GM18498 (cell line): Measurements from ENCODE around the gene NTF3.

Experiments used
- ATAC-seq: cut with Tn5 transposase; IDR thresholded peaks from one replicate; pipeline ENCODE4 v1.9.1; 2021; ENCODE audit warnings: mild to moderate bottlenecking, moderate library complexity; ENCODE audit not compliant: unreplicated experiment

The NTF3 gene

DNA sequence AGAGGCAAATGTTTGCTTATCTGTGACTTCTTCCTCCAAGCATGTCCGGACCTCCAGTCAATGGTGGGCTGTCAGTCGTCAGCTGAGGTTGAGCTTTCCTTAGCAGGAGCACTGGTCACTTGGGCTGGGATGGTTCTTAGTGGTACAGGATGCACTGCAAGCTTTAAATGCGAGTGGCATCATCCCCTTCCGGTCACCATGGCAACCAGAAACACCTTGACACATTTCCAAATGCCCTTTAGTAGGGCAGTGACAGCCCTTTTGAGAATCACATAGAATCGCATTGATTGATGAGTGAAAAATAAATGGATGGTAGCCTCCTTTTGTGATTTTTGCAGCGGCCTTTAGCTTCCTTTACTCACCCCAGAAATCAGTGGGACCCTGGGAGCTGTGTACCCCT lies 24.1 kb downstream of the NTF3 start:
- ATAC-seq: no peak

DNA sequence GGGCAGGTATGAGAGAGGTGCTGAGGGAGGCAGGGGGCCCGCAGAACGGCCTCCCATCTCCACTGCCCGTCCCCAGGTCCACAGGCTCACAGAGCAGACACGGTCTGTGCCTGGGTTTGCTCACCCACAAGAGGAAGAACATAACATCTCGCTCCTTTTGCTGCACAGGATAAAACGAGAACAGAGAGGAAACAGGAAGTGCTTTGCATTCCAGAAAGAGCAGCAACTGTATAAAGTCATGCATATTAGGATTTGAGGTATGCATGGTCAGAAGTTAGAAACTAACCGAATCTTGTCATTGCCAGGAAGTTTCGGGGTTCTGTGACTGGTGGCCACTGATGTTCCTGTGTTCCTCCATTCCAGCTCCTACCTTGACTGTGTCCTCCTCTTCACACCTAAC lies 25.0 kb downstream of the NTF3 start:
- no peak for ATAC-seq

- ATAC-seq: no peak
Observed at GRCh38 chr12:5458229-5459050, 26.5 kb downstream of the NTF3 start.

GRCh38 chr12:5459051-5459782 lies 27.3 kb downstream of the NTF3 start:
- ATAC-seq: no peak

GRCh38 chr12:5460817-5461216 lies 28.9 kb downstream of the NTF3 start:
- ATAC-seq: no peak

GRCh38 chr12:5461966-5462365 lies 30.1 kb downstream of the NTF3 start:
- ATAC-seq: no peak

DNA sequence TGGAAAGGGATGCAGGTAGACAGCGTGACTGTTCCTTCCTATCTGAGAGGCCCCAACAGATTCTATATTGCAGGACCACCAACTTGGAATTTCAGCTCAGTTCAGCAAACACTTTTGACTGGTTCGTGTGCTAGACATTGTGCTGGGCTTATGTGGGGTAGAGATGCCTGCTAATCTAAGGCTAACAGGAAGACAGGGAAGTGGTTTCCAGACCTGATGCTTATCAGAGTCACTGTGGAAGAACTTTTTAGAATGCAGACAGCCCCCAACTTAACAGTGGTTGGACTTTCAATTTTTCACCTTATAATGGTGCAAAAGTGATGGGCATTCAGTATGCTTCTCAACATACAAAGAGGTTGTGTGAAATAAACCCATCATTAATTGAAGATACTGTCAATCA lies 32.2 kb downstream of the NTF3 start:
- no peak for ATAC-seq

DNA sequence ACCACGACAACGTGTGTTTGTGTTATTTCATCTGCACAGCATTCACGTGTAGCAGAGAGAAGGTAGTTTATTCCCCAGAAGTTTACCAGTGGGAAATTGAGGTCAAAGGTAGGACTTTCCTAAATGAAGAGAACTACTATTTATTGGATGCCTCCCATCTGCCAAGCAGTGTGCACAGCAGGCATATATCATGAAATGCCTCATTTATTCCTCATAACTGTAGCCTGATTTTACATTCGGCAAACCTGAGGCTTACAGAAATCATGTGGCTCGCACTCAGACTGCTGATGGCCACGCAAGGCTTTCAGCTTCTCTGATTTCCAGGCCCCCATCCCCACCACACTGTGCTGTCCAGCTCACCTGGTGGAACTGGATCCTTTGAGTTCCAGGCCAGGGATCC lies 33.5 kb downstream of the NTF3 start:
- ATAC-seq: no peak

DNA sequence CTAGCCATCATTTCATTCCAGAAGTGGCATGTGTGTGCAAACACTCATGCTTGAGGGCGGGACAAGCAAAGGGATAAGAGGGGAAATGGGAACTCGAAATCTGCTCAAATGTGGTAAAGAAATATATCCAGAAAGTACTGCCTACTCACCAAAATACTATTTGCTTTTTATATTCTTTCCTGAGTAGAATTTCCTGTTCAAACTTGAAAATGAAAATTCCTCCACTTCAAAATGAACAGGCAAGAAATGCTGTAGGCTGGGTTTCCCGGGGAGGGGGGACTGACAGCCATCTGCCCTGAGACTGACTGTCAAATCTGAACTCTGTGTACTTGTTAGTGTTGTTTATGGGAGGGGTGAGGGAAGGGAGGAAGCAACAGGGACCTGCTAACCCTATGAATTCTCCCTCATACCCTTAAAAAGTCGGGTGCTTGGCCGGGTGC lies 34.6 kb downstream of the NTF3 start:
- no peak for ATAC-seq

- no peak for ATAC-seq
Observed at GRCh38 chr12:5467931-5468330, 36.0 kb downstream of the NTF3 start.

DNA sequence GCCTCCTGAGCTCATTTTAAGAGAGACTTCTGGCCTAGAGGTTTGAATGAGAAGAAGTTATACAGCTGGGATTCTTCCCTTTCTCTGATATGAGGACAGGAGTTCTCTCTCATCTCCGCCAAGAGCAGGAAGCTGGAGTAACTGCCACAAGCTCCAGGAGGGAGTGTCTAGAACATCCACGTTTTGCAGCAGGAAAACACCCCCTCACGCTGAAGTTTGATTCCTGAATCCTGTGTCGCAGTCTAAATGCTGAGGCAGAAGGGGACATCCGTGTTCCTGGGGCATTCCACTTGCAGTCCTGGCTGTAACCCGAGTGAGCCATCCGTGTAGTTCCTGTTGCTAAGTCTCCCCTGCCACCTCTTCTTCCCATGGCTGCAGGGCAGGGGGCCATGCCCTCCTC lies 38.3 kb downstream of the NTF3 start:
- no peak for ATAC-seq

DNA sequence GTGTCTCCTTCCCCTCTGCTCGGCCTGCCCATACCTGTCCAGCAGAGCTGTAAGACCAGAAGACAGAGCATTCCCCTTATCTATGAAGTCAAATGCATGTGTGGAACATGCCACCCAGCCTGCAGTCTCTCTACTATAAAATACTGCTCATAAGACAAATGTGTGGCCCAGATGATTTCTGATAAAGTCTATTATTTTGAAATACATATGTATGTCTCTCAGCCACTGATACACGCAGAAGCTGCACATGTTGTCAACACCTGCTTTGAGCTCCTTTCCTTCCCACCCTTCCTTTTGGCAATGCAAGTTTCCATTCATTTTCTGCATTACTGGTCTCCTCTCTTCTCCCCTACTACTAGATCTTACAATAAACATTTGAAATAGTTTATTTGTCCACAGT lies 38.8 kb downstream of the NTF3 start:
- ATAC-seq: no peak

DNA sequence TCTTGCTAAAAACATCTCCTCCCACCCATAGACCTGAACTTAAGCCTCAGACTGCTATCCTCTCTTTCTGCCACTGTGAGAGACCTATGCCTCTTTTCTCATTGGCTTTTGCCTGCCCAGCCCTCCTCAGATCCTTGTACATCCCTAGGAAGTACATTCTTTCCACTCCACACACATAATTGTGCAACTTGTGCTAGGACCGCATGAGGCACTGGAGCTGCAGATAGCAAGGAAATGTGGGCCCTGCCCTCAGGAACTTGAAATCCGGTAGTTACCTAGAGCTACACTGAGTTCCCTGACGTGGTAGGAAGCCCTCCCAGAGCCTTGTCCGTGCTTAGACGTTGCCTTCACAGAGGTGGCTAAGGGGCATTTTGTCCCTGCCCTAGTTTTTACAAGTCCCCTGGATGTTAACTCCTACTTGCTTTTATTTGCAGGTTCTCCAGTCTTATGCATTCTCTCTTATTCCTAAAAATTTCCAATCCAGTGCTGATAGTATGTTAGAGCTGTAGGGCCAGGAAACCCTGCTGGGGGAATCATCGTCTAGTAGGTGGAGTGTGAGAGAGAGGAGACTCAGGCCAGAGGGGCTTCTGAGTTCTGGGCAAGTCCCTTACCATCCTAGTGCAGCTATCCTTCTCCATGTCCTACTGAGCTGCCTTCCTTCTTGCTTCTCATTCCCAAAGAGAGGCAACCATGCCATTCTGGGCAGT lies 41.3 kb downstream of the NTF3 start:
- no peak for ATAC-seq

GRCh38 chr12:5473783-5474116 lies 41.8 kb downstream of the NTF3 start:
- ATAC-seq: no peak

DNA sequence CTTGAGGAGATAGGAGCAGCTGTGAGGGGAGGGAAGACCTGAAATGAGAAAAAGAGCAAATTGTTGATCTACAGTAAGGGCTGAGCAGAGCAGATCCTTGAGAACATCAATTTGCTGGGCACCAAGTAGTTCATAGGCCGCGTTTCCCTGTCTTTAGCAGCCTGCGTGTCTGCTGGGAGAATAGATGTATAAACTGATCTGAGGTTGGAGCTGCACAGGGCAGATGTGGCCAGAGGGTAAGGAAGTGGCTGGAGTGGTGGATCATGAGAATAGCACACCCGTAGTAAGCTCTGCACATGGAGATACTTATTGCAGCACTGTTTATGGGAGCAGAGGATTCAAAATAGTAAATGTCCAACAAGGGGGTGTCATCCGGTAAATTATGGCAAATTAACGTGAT lies 44.4 kb downstream of the NTF3 start:
- no peak for ATAC-seq

DNA sequence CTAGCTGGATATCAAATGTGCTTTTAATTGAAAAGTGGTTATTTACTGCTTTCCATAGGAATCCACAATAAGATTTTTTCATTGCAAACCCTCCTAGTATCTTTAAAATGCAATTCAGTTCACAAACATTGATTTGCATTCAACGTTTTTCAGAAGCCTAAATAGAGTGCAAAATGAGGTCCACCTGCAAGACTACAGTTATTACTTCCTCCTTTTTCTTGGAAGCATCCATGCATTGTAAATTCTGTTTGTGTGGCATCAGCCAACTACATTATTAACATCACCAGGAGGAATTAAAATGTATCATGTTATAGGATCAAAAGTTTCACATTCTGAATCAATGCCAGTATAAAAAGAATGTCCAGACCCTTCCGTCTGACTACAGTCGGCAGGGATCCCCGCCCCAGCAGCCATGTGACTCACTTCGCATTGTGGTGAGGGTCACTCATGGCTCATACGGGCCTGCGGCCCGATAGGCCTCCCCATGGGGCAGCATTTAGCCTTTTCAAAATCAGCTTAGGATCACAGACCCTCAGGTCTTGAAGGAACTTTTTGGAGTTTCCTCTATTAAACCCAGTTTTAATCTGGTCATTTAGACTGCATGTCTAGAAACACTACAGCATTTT lies 46.3 kb downstream of the NTF3 start:
- ATAC-seq: no peak

DNA sequence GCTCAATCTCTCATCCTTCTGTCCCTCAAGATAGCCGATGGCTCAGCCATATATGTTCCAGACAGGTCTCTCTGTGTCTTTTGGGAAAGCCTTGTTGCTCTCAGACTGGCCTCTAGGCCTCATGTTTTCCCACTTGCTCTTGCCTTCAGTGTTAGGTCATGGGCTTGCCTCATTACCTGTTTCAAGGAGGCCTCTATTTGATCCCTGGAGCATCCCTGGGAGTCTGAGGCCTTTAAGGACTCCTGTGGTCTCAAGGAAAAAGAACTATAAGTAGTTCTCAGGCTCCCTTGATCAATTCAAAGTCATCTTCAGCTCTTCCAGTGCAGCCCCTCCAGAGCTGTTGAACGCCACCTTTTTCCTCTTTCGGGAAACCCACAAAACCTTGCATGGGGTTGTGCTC lies 47.9 kb downstream of the NTF3 start:
- no peak for ATAC-seq

DNA sequence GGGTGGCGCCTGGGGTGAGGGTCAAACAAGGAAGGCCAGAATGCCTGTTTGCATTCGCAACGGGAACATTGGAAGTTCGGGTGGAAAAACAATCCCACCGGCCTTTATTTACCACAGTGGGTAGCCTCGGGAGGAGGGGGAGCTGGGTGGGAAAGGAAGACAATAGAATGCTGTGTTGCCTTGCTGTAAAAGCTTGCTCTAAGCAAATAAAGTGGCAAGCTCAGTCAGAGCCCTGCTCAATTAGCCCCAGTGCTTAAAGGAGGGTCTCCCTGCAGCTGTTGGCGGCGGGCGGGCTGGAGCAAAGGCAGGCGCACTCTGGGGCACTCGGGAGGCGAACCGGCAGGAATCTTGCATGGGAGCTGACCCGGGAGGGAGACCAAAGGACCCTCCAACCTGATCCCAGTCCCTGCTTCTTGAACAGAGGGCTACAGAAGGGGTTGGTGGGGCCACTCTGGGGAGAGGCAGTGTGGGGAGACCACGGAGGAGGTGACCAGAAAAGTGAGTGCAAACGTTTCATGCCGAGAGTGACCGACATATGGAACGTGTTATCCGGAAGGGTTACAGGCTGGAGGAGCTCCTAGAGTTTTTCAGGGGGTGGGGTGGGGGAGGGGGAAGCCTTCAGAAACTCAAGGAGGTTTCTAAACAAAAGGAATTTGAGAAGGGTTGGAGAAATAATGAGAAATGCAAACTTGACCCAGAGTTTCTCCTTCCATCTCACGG lies 48.5 kb downstream of the NTF3 start:
- no peak for ATAC-seq

DNA sequence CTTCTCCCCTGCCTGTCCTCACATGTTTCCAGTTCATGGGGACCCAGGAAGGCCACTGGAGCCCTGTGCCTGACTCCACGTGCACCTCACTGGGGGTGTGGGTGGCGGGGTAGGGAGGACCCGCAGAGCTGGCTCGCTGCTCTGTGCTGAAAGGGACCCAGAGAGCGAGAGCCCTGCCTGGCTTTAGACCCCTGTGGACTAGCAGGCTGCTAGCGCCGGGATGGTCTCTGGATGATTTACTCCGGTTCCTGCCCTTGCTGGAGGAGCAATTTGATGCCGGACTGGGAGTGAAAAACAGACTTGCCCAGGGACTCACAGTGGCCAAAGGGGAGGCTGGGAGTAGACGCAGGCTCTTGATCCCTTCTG lies 49.0 kb downstream of the NTF3 start:
- ATAC-seq: no peak

DNA sequence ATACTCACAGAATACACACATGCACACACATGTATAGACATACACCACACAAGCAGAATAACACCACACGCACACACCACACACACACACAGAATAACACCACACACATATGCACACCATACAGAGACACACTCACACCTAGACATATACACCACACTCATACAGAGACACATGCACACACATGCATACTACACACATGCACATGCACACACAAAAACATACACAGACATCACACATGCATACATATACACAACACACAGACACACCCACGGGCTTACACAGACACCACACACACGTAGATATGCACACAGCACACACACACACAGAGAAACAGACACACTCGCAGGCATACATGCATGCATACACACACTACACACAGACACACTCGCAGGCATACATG lies 49.7 kb downstream of the NTF3 start:
- no peak for ATAC-seq

GRCh38 chr12:5484426-5484825 lies 52.5 kb downstream of the NTF3 start:
- ATAC-seq: no peak
